Naive thymus-derived CD8-positive, alpha-beta T cell (primary cell): ENCODE measurements around the gene CCL27. TPM values are rescaled to one million over a fixed set of nuclear protein-coding genes. Genes with fewer than 3 reads are reported as not detected.

Experiments
- ATAC-seq, 2 donors: fragments of 150-1000 bp; cut with Tn5 transposase in 1 of 2; sonication (Bioruptor Pico), chemical (Tn5 transposase) in 1 of 2; 1 replicate in 1 of 2; 2 replicates in 1 of 2; pipeline ENCODE4 v1.10.0; 2021; ENCODE audit warnings: mild to moderate bottlenecking in 2 of 2, moderate library complexity in 2 of 2
- POLR2A ChIA-PET: fragments of 350-600 bp; sonication (Branson Sonifier 250); formaldehyde crosslinking; loops from one replicate; lab custom pipeline; 2021; ENCODE audit warnings: antibody characterized with exemption; lab: Charles Lee
- DNase-seq, 10 donors: peaks; one replicate each; pipeline versions ENCODE4 v3.0.0 to v3.0.0-alpha.2; 2020 to 2022
- H3K27ac Mint-ChIP-seq, 10 donors: one replicate each; pipeline ENCODE4 v1.8.0; 2020 to 2022; ENCODE audit warnings: mild to moderate bottlenecking in 10 of 10, mixed read lengths in 10 of 10, moderate library complexity in 4 of 10, inconsistent platforms in 1 of 10
- H3K27me3 Mint-ChIP-seq, 5 donors: one replicate each; pipeline ENCODE4 v1.8.0; 2021 to 2022; ENCODE audit warnings: mixed read lengths in 5 of 5
- H3K36me3 Mint-ChIP-seq, 3 donors: one replicate each; pipeline ENCODE4 v1.8.0; 2020 to 2022; ENCODE audit warnings: mixed read lengths in 3 of 3, mild to moderate bottlenecking in 2 of 3, inconsistent platforms in 1 of 3
- H3K4me1 Mint-ChIP-seq, 4 donors: one replicate each; pipeline ENCODE4 v1.8.0; 2021 to 2022; ENCODE audit warnings: mixed read lengths in 4 of 4
- H3K4me3 Mint-ChIP-seq, 10 donors: one replicate each; pipeline ENCODE4 v1.8.0; 2020 to 2022; ENCODE audit warnings: mild to moderate bottlenecking in 10 of 10, mixed read lengths in 10 of 10, moderate library complexity in 6 of 10, inconsistent platforms in 1 of 10
- H3K9me3 Mint-ChIP-seq, 9 donors: one replicate each; pipeline ENCODE4 v1.8.0; 2020 to 2022; ENCODE audit warnings: mixed read lengths in 9 of 9, mild to moderate bottlenecking in 3 of 9, inconsistent platforms in 1 of 9, moderate library complexity in 1 of 9
- polyA plus RNA-seq, 3 donors: library from polyadenylated mRNA; unstranded; fragments of 300-500 nt; fragmentation: Illumina TruSeq; gene quantifications; one replicate each; pipeline ENCODE4 v1.2.3, GENCODE V29; 2021
- total RNA-seq, 8 experiments: library from RNA in 2 of 8; stranded (reverse) in 2 of 8; gene quantifications; one replicate each; pipeline ENCODE4 v1.2.3 and lab custom pipeline; 2021 to 2026

The CCL27 gene
- total and polyA plus RNA-seq, 5 experiments from 2014 or later: not detected

GRCh38 chr9:34654323-34655051 lies 8.0 kb downstream of the CCL27 start:
- H3K36me3 Mint-ChIP-seq: peaks cover 0 to 22% (median 3%) of the 10 kb centered on the region in 3 donors
- H3K4me3 Mint-ChIP-seq: no peak overlapping the region
- DNase-seq: no peak
- no peaks in the 10 kb centered on the region for H3K9me3 Mint-ChIP-seq
- H3K27me3 Mint-ChIP-seq: no peaks in the 10 kb centered on the region
- H3K4me1 Mint-ChIP-seq: peaks cover 14 to 32% (median 24%) of the 10 kb centered on the region in 4 donors
- POLR2A ChIA-PET: no interaction called here
- ATAC-seq: no peak
- peak overlapping the region in 5 of 10 donors; percentile 1 to 79 (median 40) for H3K27ac Mint-ChIP-seq

- Mint-ChIP-seq H3K4me3 (no peak overlapping the region), H3K4me1 (peaks cover 22 to 42% (median 33%) of the 10 kb centered on the region in 4 donors), H3K36me3 (peaks cover 0 to 32% (median 6%) of the 10 kb centered on the region in 3 donors), H3K27me3 (no peaks in the 10 kb centered on the region), H3K9me3 (no peaks in the 10 kb centered on the region), H3K27ac (peak overlapping the region; percentile 23 to 83 (median 54))
- ATAC-seq: no peak
- no peak for DNase-seq
- POLR2A ChIA-PET: interaction anchor here (1.2 to 1.3 kb wide), 3 partner anchors 9 to 16 kb away, joined by 3 to 7 read pairs (median 4); partner anchors contain the start of genes CCL27 and SIGMAR1
Observed at GRCh38 chr9:34653151-34654072, 9.0 kb downstream of the CCL27 start.

- Mint-ChIP-seq H3K27me3 (no peaks in the 10 kb centered on the region), H3K4me3 (peak overlapping the region in 1 of 10 donors; percentile 5), H3K4me1 (peaks cover 30 to 50% (median 41%) of the 10 kb centered on the region in 4 donors), H3K27ac (peak overlapping the region; percentile 23 to 83 (median 67)), H3K36me3 (peaks cover 0 to 40% (median 6%) of the 10 kb centered on the region in 3 donors), H3K9me3 (no peaks in the 10 kb centered on the region)
- ATAC-seq (no peak), DNase-seq (no peak)
- POLR2A ChIA-PET: interaction anchor here (1.3 kb wide), 2 partner anchors 10 to 12 kb away, joined by 3 to 4 read pairs; partner anchors contain the start of gene CCL27
Observed at GRCh38 chr9:34652602-34653000, 9.9 kb downstream of the CCL27 start.

GRCh38 chr9:34651876-34652601 lies 10.4 kb downstream of the CCL27 start, which contains the start of gene IL11RA:
TSS of gene IL11RA (plus strand) at chr9:34652185. CDS start at chr9:34655218, 3,033 bp downstream.
- no peaks in the 10 kb centered on the region for H3K27me3 Mint-ChIP-seq
- peak within 1 kb of the TSS; percentile 23 to 83 (median 70) for H3K27ac Mint-ChIP-seq
- peaks cover 0 to 40% (median 6%) of the 10 kb centered on the region in 3 donors for H3K36me3 Mint-ChIP-seq
- H3K9me3 Mint-ChIP-seq: no peaks in the 10 kb centered on the region
- POLR2A ChIA-PET: interaction anchor here (1.0 to 1.3 kb wide), 3 partner anchors 10 to 14 kb away, joined by 3 to 6 read pairs (median 4); partner anchors contain the start of genes CCL27 and SIGMAR1
- no peak for DNase-seq
- peak within 1 kb of the TSS in 3 of 10 donors; percentile 5 to 26 (median 11) for H3K4me3 Mint-ChIP-seq
- peaks cover 35 to 56% (median 46%) of the 10 kb centered on the region in 4 donors for H3K4me1 Mint-ChIP-seq
- peak; percentile 32 to 50 for ATAC-seq

GRCh38 chr9:34651321-34651720 lies 11.1 kb downstream of the CCL27 start:
- H3K36me3 Mint-ChIP-seq: peaks cover 0 to 40% (median 6%) of the 10 kb centered on the region in 3 donors
- no peak overlapping the region for H3K4me3 Mint-ChIP-seq
- POLR2A ChIA-PET: interaction anchor here (1.0 kb wide), 1 partner anchor 14 kb away, joined by 6 read pairs; the partner anchor contains the start of gene SIGMAR1

GRCh38 chr9:34650816-34651215 lies 11.6 kb downstream of the CCL27 start:
- no peak for ATAC-seq
- POLR2A ChIA-PET: no interaction called here

More at GRCh38 chr9:34651321-34651720, 11.1 kb downstream of the CCL27 start:
- Mint-ChIP-seq H3K27ac (peak overlapping the region in 6 of 10 donors; percentile 15 to 66 (median 45)), H3K4me1 (peaks cover 40 to 58% (median 48%) of the 10 kb centered on the region in 4 donors), H3K9me3 (no peaks in the 10 kb centered on the region), H3K27me3 (no peaks in the 10 kb centered on the region)
- DNase-seq: no peak
- ATAC-seq: no peak

GRCh38 chr9:34648673-34649072 lies 13.8 kb downstream of the CCL27 start:
- no peaks in the 10 kb centered on the region for H3K27me3 Mint-ChIP-seq
- H3K4me1 Mint-ChIP-seq: peaks cover 37 to 56% (median 46%) of the 10 kb centered on the region in 4 donors
- H3K27ac Mint-ChIP-seq: peak overlapping the region in 6 of 10 donors; percentile 28 to 85 (median 67)
- ATAC-seq (no peak), DNase-seq (no peak)
- H3K36me3 Mint-ChIP-seq: peaks cover 0 to 40% (median 6%) of the 10 kb centered on the region in 3 donors
- H3K4me3 Mint-ChIP-seq: peak overlapping the region in 8 of 10 donors; percentile 6 to 93 (median 59)
- no peaks in the 10 kb centered on the region for H3K9me3 Mint-ChIP-seq
- POLR2A ChIA-PET: interaction anchor here (1.4 to 4.0 kb wide), 4 partner anchors 9 to 16 kb away, joined by 5 to 55 read pairs (median 32); partner anchors contain the start of genes CCL27 and SIGMAR1

More at GRCh38 chr9:34650816-34651215, 11.6 kb downstream of the CCL27 start:
- H3K36me3 Mint-ChIP-seq: peaks cover 0 to 40% (median 6%) of the 10 kb centered on the region in 3 donors
- no peak overlapping the region for H3K4me3 Mint-ChIP-seq
- H3K27ac Mint-ChIP-seq: peak overlapping the region in 4 of 10 donors; percentile 15 to 66 (median 60)
- peaks cover 43 to 63% (median 49%) of the 10 kb centered on the region in 4 donors for H3K4me1 Mint-ChIP-seq
- no peak for DNase-seq
- H3K27me3 Mint-ChIP-seq: no peaks in the 10 kb centered on the region
- H3K9me3 Mint-ChIP-seq: no peaks in the 10 kb centered on the region

- H3K27me3 Mint-ChIP-seq: no peaks in the 10 kb centered on the region
- POLR2A ChIA-PET: interaction anchor here (1.4 to 4.1 kb wide), 7 partner anchors 10 to 36 kb away, joined by 5 to 55 read pairs (median 19); partner anchors contain the start of genes CCL27, RPP25L and SIGMAR1
- peaks cover 28 to 49% (median 38%) of the 10 kb centered on the region in 4 donors for H3K4me1 Mint-ChIP-seq
- H3K27ac Mint-ChIP-seq: peak overlapping the region; percentile 85 to 95 (median 92)
- no peak for DNase-seq
- H3K36me3 Mint-ChIP-seq: peaks cover 0 to 40% (median 6%) of the 10 kb centered on the region in 3 donors
- H3K4me3 Mint-ChIP-seq: peak overlapping the region; percentile 91 to 96 (median 93)
- no peaks in the 10 kb centered on the region for H3K9me3 Mint-ChIP-seq
- ATAC-seq: no peak
Observed at GRCh38 chr9:34647651-34648050, 14.8 kb downstream of the CCL27 start.

GRCh38 chr9:34647084-34647403 lies 15.4 kb downstream of the CCL27 start:
- Mint-ChIP-seq H3K4me3 (peak overlapping the region; percentile 91 to 96 (median 93)), H3K27me3 (no peaks in the 10 kb centered on the region), H3K4me1 (peaks cover 24 to 43% (median 32%) of the 10 kb centered on the region in 4 donors), H3K27ac (peak overlapping the region; percentile 85 to 95 (median 92)), H3K9me3 (no peaks in the 10 kb centered on the region), H3K36me3 (peaks cover 0 to 40% (median 6%) of the 10 kb centered on the region in 3 donors)
- POLR2A ChIA-PET: interaction anchor here (0.5 to 4.1 kb wide), 13 partner anchors 9 to 601 kb away, joined by 3 to 55 read pairs (median 8); partner anchors contain the start of genes CCL27, DCTN3, RPP25L and SIGMAR1
- DNase-seq (no peak), ATAC-seq (no peak)

GRCh38 chr9:34646211-34647083 lies 16.0 kb downstream of the CCL27 start, which contains the start of gene GALT:
TSS of gene GALT (plus strand) at chr9:34646675. CDS start at chr9:34646705, 30 bp downstream.
- ATAC-seq: peak; percentile 89 to 90
- H3K9me3 Mint-ChIP-seq: no peaks in the 10 kb centered on the region
- peak within 1 kb of the TSS; percentile 85 to 95 (median 92) for H3K27ac Mint-ChIP-seq
- peaks cover 24 to 42% (median 31%) of the 10 kb centered on the region in 4 donors for H3K4me1 Mint-ChIP-seq
- peaks cover 0 to 36% (median 6%) of the 10 kb centered on the region in 3 donors for H3K36me3 Mint-ChIP-seq
- POLR2A ChIA-PET: interaction anchor here (0.5 to 4.1 kb wide), 17 partner anchors 9 to 601 kb away, joined by 3 to 55 read pairs (median 5); partner anchors contain the start of genes ARID3C, CCL27, DCTN3 and ENHO
- peak; percentile 87 to 98 (median 94) for DNase-seq
- H3K4me3 Mint-ChIP-seq: peak within 1 kb of the TSS; percentile 91 to 96 (median 93)
- H3K27me3 Mint-ChIP-seq: no peaks in the 10 kb centered on the region
